Activated CD8-positive, alpha-beta memory T cell treated with anti-CD3 and anti-CD28 coated beads, Interleukin-2, amount 50 U/mL, for 1 hour (primary cell): ENCODE measurements around the gene ZPR1.
A peak's percentile ranks its signal among the peaks of the same experiment; 100 is the strongest.

ENCODE experiments used
- DNase-seq: peaks from one replicate; pipeline ENCODE4 v3.0.0-alpha.2; 2020; ENCODE audit errors: extremely low read depth

The ZPR1 gene

GRCh38 chr11:116792869-116793771 is 5.3 kb upstream of the ZPR1 start:
- no peak for DNase-seq

GRCh38 chr11:116792144-116792868 is 4.5 kb upstream of the ZPR1 start:
- DNase-seq = no peak

- no peak for DNase-seq
These were observed 4.0 kb upstream of the ZPR1 start, which contains the start of gene APOA5 for GRCh38 chr11:116791813-116792143. Gene APOA5 (minus strand): TSS chr11:116791879. CDS start chr11:116791860, 19 bp downstream.

GRCh38 chr11:116791002-116791812 is 3.4 kb upstream of the ZPR1 start:
- DNase-seq = peak; percentile 35

GRCh38 chr11:116790167-116791001 is 2.6 kb upstream of the ZPR1 start:
- no peak for DNase-seq

- no peak for DNase-seq
These were observed 1.2 kb upstream of the ZPR1 start for GRCh38 chr11:116788975-116789374.

- no peak for DNase-seq
These were observed 711 bp upstream of the ZPR1 start for GRCh38 chr11:116788534-116788933.

GRCh38 chr11:116787436-116787785 is 412 bp downstream of the ZPR1 start:
- DNase-seq = no peak

GRCh38 chr11:116786966-116787365 is 857 bp downstream of the ZPR1 start:
- DNase-seq = no peak

- DNase-seq = no peak
These were observed 1.5 kb downstream of the ZPR1 start for GRCh38 chr11:116786326-116786725.

- DNase-seq = no peak
These were observed 5.1 kb downstream of the ZPR1 start for GRCh38 chr11:116782728-116783127.

GRCh38 chr11:116778556-116778955 is 9.3 kb downstream of the ZPR1 start:
- no peak for DNase-seq

- no peak for DNase-seq
These were observed 10.8 kb downstream of the ZPR1 start for GRCh38 chr11:116777056-116777455.

GRCh38 chr11:116776522-116776984 is 11.3 kb downstream of the ZPR1 start:
- DNase-seq = no peak

- DNase-seq = no peak
These were observed 11.8 kb downstream of the ZPR1 start for GRCh38 chr11:116775975-116776374.

- DNase-seq = no peak
These were observed 13.2 kb downstream of the ZPR1 start for GRCh38 chr11:116774661-116775060.

GRCh38 chr11:116773203-116774097 is 14.4 kb downstream of the ZPR1 start:
- no peak for DNase-seq

- peak; percentile 75 for DNase-seq
These were observed 15.2 kb downstream of the ZPR1 start, which contains the start of gene BUD13 for GRCh38 chr11:116772443-116773202. Gene BUD13 (minus strand): TSS chr11:116772987. CDS start chr11:116772964, 23 bp downstream.

GRCh38 chr11:116771935-116772334 is 15.9 kb downstream of the ZPR1 start:
- DNase-seq = no peak
